Measurements from ENCODE around the gene UVRAG. TPM values are rescaled to one million over a fixed set of nuclear protein-coding genes. Genes with fewer than 3 reads are reported as not detected.
"Not testable (repeated sequence)": the region's sequence is repeated elsewhere in the genome, so short reads cannot be mapped to it uniquely, and the experiment has no call there.

The UVRAG gene
- total RNA-seq, 3 donors from 2014 or later (not counting 1 experiment from before 2014, with no cell fraction given): 39.9 to 52.5 (median 41.4) TPM

DNA sequence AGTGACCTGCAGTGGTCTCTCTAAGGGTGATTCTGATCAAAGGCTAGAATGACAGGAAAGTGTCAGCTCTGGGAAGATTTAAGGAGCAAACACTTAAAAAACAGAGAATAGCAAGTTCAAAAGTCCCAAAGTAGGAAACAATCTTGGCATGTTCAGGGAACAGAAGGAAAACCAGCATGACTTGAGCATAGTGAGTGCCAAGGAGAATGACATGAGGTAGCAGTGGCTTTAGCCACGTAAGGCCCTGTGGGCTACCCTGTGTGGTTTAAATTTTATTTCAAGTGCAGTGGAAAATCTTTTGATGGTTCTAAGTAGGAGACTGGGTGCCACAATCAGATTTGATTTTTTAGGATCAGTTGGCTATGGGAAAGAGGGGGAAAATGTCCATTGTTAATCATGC lies 241.9 kb downstream of the UVRAG start:
- TF ChIP-seq, protein P1, sequence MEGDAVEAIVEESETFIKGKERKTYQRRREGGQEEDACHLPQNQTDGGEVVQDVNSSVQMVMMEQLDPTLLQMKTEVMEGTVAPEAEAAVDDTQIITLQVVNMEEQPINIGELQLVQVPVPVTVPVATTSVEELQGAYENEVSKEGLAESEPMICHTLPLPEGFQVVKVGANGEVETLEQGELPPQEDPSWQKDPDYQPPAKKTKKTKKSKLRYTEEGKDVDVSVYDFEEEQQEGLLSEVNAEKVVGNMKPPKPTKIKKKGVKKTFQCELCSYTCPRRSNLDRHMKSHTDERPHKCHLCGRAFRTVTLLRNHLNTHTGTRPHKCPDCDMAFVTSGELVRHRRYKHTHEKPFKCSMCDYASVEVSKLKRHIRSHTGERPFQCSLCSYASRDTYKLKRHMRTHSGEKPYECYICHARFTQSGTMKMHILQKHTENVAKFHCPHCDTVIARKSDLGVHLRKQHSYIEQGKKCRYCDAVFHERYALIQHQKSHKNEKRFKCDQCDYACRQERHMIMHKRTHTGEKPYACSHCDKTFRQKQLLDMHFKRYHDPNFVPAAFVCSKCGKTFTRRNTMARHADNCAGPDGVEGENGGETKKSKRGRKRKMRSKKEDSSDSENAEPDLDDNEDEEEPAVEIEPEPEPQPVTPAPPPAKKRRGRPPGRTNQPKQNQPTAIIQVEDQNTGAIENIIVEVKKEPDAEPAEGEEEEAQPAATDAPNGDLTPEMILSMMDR (IDR thresholded peaks at IDR 0.05): no peak
- no peak overlapping the region for H3K4me3 Mint-ChIP-seq
- DNase-seq: no peak
- no peaks in the 10 kb centered on the region for H3K36me3 Mint-ChIP-seq
- Histone ChIP-seq H3K4me1 (ENCODE audit: control insufficient read depth, insufficient read depth, low read length) (no peaks in the 10 kb centered on the region), H3K27ac (ENCODE audit: low read length) (no peak overlapping the region), H3K36me3 (ENCODE audit: control insufficient read depth, insufficient read depth, low read length) (peaks cover 1% of the 10 kb centered on the region), H3K4me3 (ENCODE audit: low read length) (no peak overlapping the region), H3K27me3 (ENCODE audit: control insufficient read depth, insufficient read depth, low read length) (no peaks in the 10 kb centered on the region), H3K9me3 (ENCODE audit: control insufficient read depth, insufficient read depth, low read length) (no peaks in the 10 kb centered on the region)
- no peak for ATAC-seq
- H3K4me1 Mint-ChIP-seq: peaks cover 23 to 28% of the 10 kb centered on the region in 2 donors
- H3K9me3 Mint-ChIP-seq: no peaks in the 10 kb centered on the region
- H3K27ac Mint-ChIP-seq: no peak overlapping the region
- intact Hi-C loops (cut with micrococcal nuclease): loop anchor here (10.0 kb wide), 1 partner anchor 62 kb away; no protein-coding TSS in a partner anchor
- 74% methylated on average over 1 of the region's 1 CpG for WGBS (ENCODE audit: insufficient coverage)
- no peaks in the 10 kb centered on the region for H3K27me3 Mint-ChIP-seq (ENCODE audit: low read depth in 2 of 2)

DNA sequence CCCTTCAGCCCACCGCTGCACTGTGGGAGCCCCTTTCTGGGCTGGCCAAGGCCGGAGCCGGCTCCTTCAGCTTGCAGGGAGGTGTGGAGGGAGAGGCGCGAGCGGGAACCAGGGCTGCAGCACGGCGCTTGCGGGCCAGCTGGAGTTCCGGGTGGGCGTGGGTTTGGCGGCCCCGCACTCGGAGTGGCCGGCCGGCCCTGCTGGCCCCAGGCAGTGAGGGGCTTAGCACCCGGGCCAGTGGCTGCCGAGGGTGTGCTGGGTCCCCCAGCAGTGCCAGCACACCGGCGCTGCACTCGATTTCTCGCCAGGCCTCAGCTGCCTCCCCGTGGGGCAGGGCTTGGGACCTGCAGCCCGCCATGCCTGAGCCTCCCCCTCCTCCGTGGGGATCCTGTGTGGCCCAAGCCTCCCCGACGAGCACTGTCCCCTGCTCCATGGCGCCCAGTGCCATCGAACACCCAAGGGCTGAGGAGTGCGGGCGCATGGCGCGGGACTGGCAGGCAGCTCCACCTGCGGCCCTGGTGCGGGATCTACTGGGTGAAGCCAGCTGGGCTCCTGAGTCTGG lies 245.5 kb downstream of the UVRAG start:
- DNase-seq; H3K9me3 ChIP-seq (ENCODE audit: control insufficient read depth, insufficient read depth, low read length); H3K27me3 Mint-ChIP-seq (ENCODE audit: low read depth in 2 of 2); H3K27ac ChIP-seq (ENCODE audit: low read length); intact Hi-C loops (cut with micrococcal nuclease); H3K27me3 ChIP-seq (ENCODE audit: control insufficient read depth, insufficient read depth, low read length); H3K27ac Mint-ChIP-seq; H3K36me3 Mint-ChIP-seq; H3K4me3 ChIP-seq (ENCODE audit: low read length); H3K4me1 ChIP-seq (ENCODE audit: control insufficient read depth, insufficient read depth, low read length); H3K4me3 Mint-ChIP-seq; H3K9me3 Mint-ChIP-seq; ATAC-seq; H3K36me3 ChIP-seq (ENCODE audit: control insufficient read depth, insufficient read depth, low read length): not testable (repeated sequence)
- peaks cover 9 to 12% of the 10 kb centered on the region in 2 donors for H3K4me1 Mint-ChIP-seq
- WGBS (ENCODE audit: insufficient coverage): 98% methylated on average over 32 of the region's 35 CpGs

- peaks cover 16% of the 10 kb centered on the region for H3K36me3 ChIP-seq (ENCODE audit: control insufficient read depth, insufficient read depth, low read length)
- no peak overlapping the region for H3K27ac ChIP-seq (ENCODE audit: low read length)
- Mint-ChIP-seq H3K36me3 (no peaks in the 10 kb centered on the region), H3K27ac (no peak overlapping the region), H3K4me1 (peaks cover 0 to 5% of the 10 kb centered on the region in 2 donors), H3K27me3 (ENCODE audit: low read depth in 2 of 2) (no peaks in the 10 kb centered on the region), H3K4me3 (no peak overlapping the region), H3K9me3 (no peaks in the 10 kb centered on the region)
- no peak overlapping the region for H3K4me3 ChIP-seq (ENCODE audit: low read length)
- DNase-seq: no peak
- intact Hi-C loops (cut with micrococcal nuclease): no loop called here
- TF ChIP-seq, protein P1 (IDR thresholded peaks at IDR 0.05): no peak
- no peaks in the 10 kb centered on the region for H3K4me1 ChIP-seq (ENCODE audit: control insufficient read depth, insufficient read depth, low read length)
- WGBS (ENCODE audit: insufficient coverage): 95% methylated on average over 5 of the region's 6 CpGs
- no peaks in the 10 kb centered on the region for H3K9me3 ChIP-seq (ENCODE audit: control insufficient read depth, insufficient read depth, low read length)
- H3K27me3 ChIP-seq (ENCODE audit: control insufficient read depth, insufficient read depth, low read length): no peaks in the 10 kb centered on the region
- no peak for ATAC-seq
These were observed 247.7 kb downstream of the UVRAG start for GRCh38 chr11:76062733-76063132.

DNA sequence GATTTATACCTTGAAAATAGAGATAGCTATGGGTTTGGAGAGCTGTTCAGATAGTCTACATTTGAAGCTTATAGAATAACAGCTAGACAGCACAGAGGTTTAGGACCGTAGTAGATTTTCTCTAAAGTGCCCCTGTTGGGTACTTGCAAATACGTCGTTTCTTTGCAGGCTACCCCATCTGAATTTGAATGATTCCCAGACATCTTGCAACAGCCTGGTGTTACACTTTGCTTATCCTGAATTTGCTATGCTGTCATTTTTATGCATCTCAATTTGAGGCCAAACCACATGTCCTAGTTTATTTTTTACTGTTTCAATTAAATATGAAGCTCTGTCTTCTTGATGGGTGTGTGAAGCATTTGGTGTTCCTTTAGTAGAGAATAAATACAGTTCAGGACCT lies 249.2 kb downstream of the UVRAG start:
- H3K36me3 ChIP-seq (ENCODE audit: control insufficient read depth, insufficient read depth, low read length): peaks cover 21% of the 10 kb centered on the region
- H3K4me1 ChIP-seq (ENCODE audit: control insufficient read depth, insufficient read depth, low read length): no peaks in the 10 kb centered on the region
- no peak overlapping the region for H3K4me3 Mint-ChIP-seq
- no peaks in the 10 kb centered on the region for H3K27me3 Mint-ChIP-seq (ENCODE audit: low read depth in 2 of 2)
- no peaks in the 10 kb centered on the region for H3K36me3 Mint-ChIP-seq
- no peak overlapping the region for H3K27ac Mint-ChIP-seq
- DNase-seq (no peak), ATAC-seq (no peak)
- TF ChIP-seq, protein P1 (IDR thresholded peaks at IDR 0.05): no peak
- H3K4me3 ChIP-seq (ENCODE audit: low read length): no peak overlapping the region
- no peaks in the 10 kb centered on the region for H3K9me3 ChIP-seq (ENCODE audit: control insufficient read depth, insufficient read depth, low read length)
- intact Hi-C loops (cut with micrococcal nuclease): no loop called here
- no peaks in the 10 kb centered on the region for H3K27me3 ChIP-seq (ENCODE audit: control insufficient read depth, insufficient read depth, low read length)
- no peak overlapping the region for H3K27ac ChIP-seq (ENCODE audit: low read length)
- 97% methylated on average over 3 of the region's 3 CpGs for WGBS (ENCODE audit: insufficient coverage)
- H3K9me3 Mint-ChIP-seq: no peaks in the 10 kb centered on the region
- H3K4me1 Mint-ChIP-seq: peaks cover 0 to 5% of the 10 kb centered on the region in 2 donors

Measured in natural killer cell (primary cell).